ENCODE data around the gene ANKLE2.

Gene ANKLE2

DNA sequence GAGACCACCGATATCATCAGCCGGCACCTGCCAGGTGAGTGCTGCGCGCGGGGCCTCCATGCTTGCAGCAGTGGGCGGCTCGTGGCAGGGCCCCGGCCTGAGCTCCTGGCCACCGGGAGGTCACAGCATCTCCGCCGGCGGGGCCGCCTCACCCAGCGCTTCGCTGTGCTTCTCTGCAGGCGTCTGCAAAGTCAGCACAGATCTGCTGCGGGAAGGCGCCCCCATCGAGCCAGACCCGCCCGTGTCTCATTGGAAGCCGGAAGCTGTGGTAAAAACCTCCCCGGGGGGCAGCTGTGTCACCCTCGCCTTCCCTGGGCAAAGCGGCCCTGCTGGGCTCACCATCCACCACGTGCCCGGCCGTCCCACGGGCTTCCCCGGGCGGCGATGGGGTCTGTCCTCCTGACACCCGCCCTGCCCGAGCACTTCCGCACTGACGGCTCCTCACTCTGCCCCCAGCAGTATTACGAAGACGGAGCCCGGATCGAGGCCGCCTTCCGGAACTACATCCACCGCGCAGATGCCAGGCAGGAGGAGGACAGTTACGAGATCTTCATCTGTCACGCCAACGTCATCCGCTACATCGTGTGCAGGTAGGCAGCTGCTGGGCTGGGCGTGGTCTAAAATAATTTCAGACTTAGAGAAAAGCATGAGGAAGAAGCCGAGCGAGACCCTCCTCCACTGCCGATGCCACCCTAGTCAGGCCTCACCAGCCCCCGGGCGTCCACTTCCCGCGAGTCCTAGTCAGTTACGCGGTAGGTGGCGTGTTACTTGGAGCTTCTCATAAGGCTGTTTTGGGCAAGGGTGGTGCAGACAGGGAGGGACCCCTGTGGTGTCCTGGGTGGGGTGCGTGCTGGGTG, 43.9 kb downstream of the ANKLE2 start:
- Histone ChIP-seq H3K27ac (ENCODE audit: low read depth, low read length) (no peak overlapping the region), H3K9me3 (ENCODE audit: control insufficient read depth, insufficient read depth, low read length) (no peaks in the 10 kb centered on the region)

DNA sequence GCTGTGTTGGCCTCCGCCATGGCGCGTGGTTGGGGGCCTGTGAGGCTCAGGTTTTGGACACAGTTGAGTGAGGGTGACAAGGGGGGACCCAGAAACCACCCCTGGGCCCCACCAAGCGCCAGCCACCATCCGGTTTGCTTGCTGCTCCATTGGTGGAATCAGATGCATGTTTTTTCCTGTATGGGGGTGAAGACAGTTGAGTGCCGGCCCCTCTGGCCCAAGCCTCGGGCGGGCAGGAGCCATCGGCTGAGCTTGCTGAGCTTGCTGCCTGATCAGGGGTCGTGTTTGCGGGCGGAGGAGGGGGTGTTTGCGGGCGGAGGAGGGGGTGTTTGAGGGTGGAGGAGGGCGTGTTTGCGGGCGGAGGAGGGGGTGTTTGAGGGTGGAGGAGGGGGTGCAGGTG, 44.6 kb downstream of the ANKLE2 start:
- Histone ChIP-seq H3K27me3 (ENCODE audit: control insufficient read depth, insufficient read depth, low read length) (no peaks in the 10 kb centered on the region), H3K4me3 (ENCODE audit: low read depth, low read length) (no peak overlapping the region), H3K4me1 (ENCODE audit: control insufficient read depth, insufficient read depth, low read length) (no peaks in the 10 kb centered on the region), H3K27ac (ENCODE audit: low read depth, low read length) (no peak overlapping the region), H3K36me3 (ENCODE audit: control insufficient read depth, insufficient read depth, low read length) (peaks cover 72% of the 10 kb centered on the region), H3K9ac (ENCODE audit: low read depth, low read length) (no peak overlapping the region), H3K9me3 (ENCODE audit: control insufficient read depth, insufficient read depth, low read length) (no peaks in the 10 kb centered on the region)

More for the DNA sequence above, 43.9 kb downstream of the ANKLE2 start:
- Histone ChIP-seq H3K4me3 (ENCODE audit: low read depth, low read length) (no peak overlapping the region), H3K9ac (ENCODE audit: low read depth, low read length) (no peak overlapping the region), H3K36me3 (ENCODE audit: control insufficient read depth, insufficient read depth, low read length) (peaks cover 77% of the 10 kb centered on the region), H3K4me1 (ENCODE audit: control insufficient read depth, insufficient read depth, low read length) (no peaks in the 10 kb centered on the region), H3K27me3 (ENCODE audit: control insufficient read depth, insufficient read depth, low read length) (no peaks in the 10 kb centered on the region)

DNA sequence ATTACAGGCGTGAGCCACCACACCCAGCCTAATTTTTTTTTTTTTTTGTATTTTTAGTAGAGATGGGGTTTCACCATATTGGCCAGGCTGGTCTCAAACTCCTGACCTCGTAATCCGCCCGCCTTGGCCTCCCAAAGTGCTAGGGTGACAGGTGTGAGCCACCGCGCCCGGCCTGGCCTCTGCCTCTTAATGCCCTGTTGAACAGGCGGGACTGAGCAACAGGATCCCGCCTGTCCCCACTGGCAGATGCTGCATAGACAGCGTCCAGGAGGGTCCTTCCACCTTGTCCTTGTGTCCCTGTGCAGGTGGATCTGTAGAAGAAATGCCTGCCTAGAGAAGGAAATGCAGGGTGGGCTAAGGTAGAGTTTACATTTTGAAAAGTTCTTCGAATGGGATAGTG, 45.3 kb downstream of the ANKLE2 start:
- Histone ChIP-seq H3K9ac (ENCODE audit: low read depth, low read length) (no peak overlapping the region), H3K36me3 (ENCODE audit: control insufficient read depth, insufficient read depth, low read length) (peaks cover 65% of the 10 kb centered on the region), H3K9me3 (ENCODE audit: control insufficient read depth, insufficient read depth, low read length) (no peaks in the 10 kb centered on the region), H3K4me1 (ENCODE audit: control insufficient read depth, insufficient read depth, low read length) (no peaks in the 10 kb centered on the region), H3K27me3 (ENCODE audit: control insufficient read depth, insufficient read depth, low read length) (no peaks in the 10 kb centered on the region), H3K27ac (ENCODE audit: low read depth, low read length) (no peak overlapping the region), H3K4me3 (ENCODE audit: low read depth, low read length) (no peak overlapping the region)

- Histone ChIP-seq H3K36me3 (ENCODE audit: control insufficient read depth, insufficient read depth, low read length) (peaks cover 60% of the 10 kb centered on the region), H3K4me3 (ENCODE audit: low read depth, low read length) (no peak overlapping the region), H3K4me1 (ENCODE audit: control insufficient read depth, insufficient read depth, low read length) (no peaks in the 10 kb centered on the region), H3K9me3 (ENCODE audit: control insufficient read depth, insufficient read depth, low read length) (no peaks in the 10 kb centered on the region), H3K27ac (ENCODE audit: low read depth, low read length) (no peak overlapping the region), H3K9ac (ENCODE audit: low read depth, low read length) (no peak overlapping the region), H3K27me3 (ENCODE audit: control insufficient read depth, insufficient read depth, low read length) (no peaks in the 10 kb centered on the region)
These were observed 45.8 kb downstream of the ANKLE2 start for GRCh38 chr12:132715874-132716273.

- no peak overlapping the region for H3K9ac ChIP-seq (ENCODE audit: low read depth, low read length)
- H3K36me3 ChIP-seq (ENCODE audit: control insufficient read depth, insufficient read depth, low read length): peaks cover 38% of the 10 kb centered on the region
These were observed 48.5 kb downstream of the ANKLE2 start for GRCh38 chr12:132713123-132713522.

DNA sequence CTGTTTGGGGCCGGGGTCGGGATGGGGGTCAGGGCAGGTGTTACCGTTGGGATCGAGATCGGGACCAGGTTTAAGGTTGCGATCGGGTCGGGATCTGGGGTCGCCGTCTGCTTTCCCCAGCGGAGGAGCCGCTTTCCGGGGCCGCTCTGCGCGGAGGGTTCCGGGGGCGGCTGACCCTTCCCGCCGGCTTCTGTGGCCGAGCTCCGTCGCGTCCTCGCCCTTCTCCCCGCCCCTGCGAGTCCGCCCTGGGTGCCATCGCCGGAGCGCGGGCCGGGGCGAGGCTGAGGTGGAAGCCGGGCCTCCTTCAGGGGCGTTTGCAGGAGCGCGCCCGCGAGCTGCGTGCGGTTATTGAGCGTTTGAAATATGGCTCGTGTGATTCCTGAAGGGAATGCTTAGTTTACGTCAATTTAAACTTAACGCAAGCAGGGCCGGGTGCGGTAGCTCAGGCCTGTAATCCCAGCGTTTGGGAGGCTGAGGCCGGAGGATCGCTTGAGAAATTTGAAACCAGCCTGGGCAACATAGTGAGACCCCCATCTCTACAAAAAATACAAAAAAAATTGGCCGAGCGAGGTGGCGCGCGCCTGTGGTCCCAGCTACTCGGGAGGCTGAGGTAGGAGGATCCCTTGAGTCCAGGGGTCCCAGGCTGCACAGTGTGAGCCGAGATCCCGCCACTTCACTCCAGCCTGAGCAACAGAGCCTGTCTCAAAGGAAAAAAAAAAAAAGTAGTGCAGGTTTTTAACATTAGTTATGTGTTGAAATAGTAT, 50.4 kb downstream of the ANKLE2 start:
- Histone ChIP-seq H3K9ac (ENCODE audit: low read depth, low read length) (peak overlapping the region; percentile 76; the same call in 1 of the 2 replicates), H3K4me3 (ENCODE audit: low read depth, low read length) (peak overlapping the region; percentile 91), H3K36me3 (ENCODE audit: control insufficient read depth, insufficient read depth, low read length) (peaks cover 20% of the 10 kb centered on the region), H3K27ac (ENCODE audit: low read depth, low read length) (peak overlapping the region; percentile 88), H3K4me1 (ENCODE audit: control insufficient read depth, insufficient read depth, low read length) (no peaks in the 10 kb centered on the region), H3K9me3 (ENCODE audit: control insufficient read depth, insufficient read depth, low read length) (no peaks in the 10 kb centered on the region), H3K27me3 (ENCODE audit: control insufficient read depth, insufficient read depth, low read length) (no peaks in the 10 kb centered on the region)

More at GRCh38 chr12:132713123-132713522, 48.5 kb downstream of the ANKLE2 start:
- no peaks in the 10 kb centered on the region for H3K4me1 ChIP-seq (ENCODE audit: control insufficient read depth, insufficient read depth, low read length)
- no peak overlapping the region for H3K27ac ChIP-seq (ENCODE audit: low read depth, low read length)
- H3K27me3 ChIP-seq (ENCODE audit: control insufficient read depth, insufficient read depth, low read length): no peaks in the 10 kb centered on the region
- H3K4me3 ChIP-seq (ENCODE audit: low read depth, low read length): no peak overlapping the region
- H3K9me3 ChIP-seq (ENCODE audit: control insufficient read depth, insufficient read depth, low read length): no peaks in the 10 kb centered on the region

GRCh38 chr12:132710405-132711079, 51.1 kb downstream of the ANKLE2 start, which contains the start of gene PGAM5:
TSS of gene PGAM5 (plus strand) at chr12:132710842. CDS start at chr12:132710877, 35 bp downstream.
- no peaks in the 10 kb centered on the region for H3K4me1 ChIP-seq (ENCODE audit: control insufficient read depth, insufficient read depth, low read length)
- no peaks in the 10 kb centered on the region for H3K9me3 ChIP-seq (ENCODE audit: control insufficient read depth, insufficient read depth, low read length)
- peak within 1 kb of the TSS; percentile 91 for H3K4me3 ChIP-seq (ENCODE audit: low read depth, low read length)
- H3K36me3 ChIP-seq (ENCODE audit: control insufficient read depth, insufficient read depth, low read length): peaks cover 15% of the 10 kb centered on the region
- H3K9ac ChIP-seq (ENCODE audit: low read depth, low read length): peak within 1 kb of the TSS; percentile 76
- H3K27me3 ChIP-seq (ENCODE audit: control insufficient read depth, insufficient read depth, low read length): no peaks in the 10 kb centered on the region
- H3K27ac ChIP-seq (ENCODE audit: low read depth, low read length): peak within 1 kb of the TSS; percentile 88

- Histone ChIP-seq H3K4me1 (ENCODE audit: control insufficient read depth, insufficient read depth, low read length) (no peaks in the 10 kb centered on the region), H3K27ac (ENCODE audit: low read depth, low read length) (peak overlapping the region; percentile 88), H3K27me3 (ENCODE audit: control insufficient read depth, insufficient read depth, low read length) (no peaks in the 10 kb centered on the region), H3K36me3 (ENCODE audit: control insufficient read depth, insufficient read depth, low read length) (peaks cover 13% of the 10 kb centered on the region), H3K9me3 (ENCODE audit: control insufficient read depth, insufficient read depth, low read length) (no peaks in the 10 kb centered on the region), H3K9ac (ENCODE audit: low read depth, low read length) (peak overlapping the region; percentile 76), H3K4me3 (ENCODE audit: low read depth, low read length) (peak overlapping the region; percentile 91)
These were observed 51.6 kb downstream of the ANKLE2 start for GRCh38 chr12:132710043-132710404.

DNA sequence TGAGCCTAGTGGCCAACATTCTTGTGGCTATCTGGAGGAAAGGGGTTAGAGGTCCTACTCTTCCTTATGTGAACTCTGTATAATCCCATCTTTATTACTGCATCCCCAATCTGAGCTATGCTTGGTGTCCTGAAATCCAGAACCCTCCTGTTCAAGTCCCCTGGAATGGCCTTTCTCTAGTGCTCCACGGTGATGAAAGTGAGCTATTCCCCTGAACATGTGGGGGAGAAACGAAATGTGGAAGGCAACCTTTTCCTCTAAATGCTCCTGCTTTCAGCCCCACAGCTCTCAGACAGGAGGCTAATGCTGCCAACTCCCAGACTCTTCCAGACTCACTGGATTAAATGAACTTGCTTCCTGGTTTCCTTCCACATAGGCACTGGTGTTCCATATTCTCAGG, 53.5 kb downstream of the ANKLE2 start:
- Histone ChIP-seq H3K36me3 (ENCODE audit: control insufficient read depth, insufficient read depth, low read length) (peaks cover 12% of the 10 kb centered on the region; the same call in 1 of the 2 replicates), H3K9ac (ENCODE audit: low read depth, low read length) (no peak overlapping the region), H3K9me3 (ENCODE audit: control insufficient read depth, insufficient read depth, low read length) (no peaks in the 10 kb centered on the region), H3K27ac (ENCODE audit: low read depth, low read length) (no peak overlapping the region), H3K4me3 (ENCODE audit: low read depth, low read length) (no peak overlapping the region), H3K4me1 (ENCODE audit: control insufficient read depth, insufficient read depth, low read length) (no peaks in the 10 kb centered on the region), H3K27me3 (ENCODE audit: control insufficient read depth, insufficient read depth, low read length) (no peaks in the 10 kb centered on the region)

GRCh38 chr12:132707241-132707640, 54.4 kb downstream of the ANKLE2 start:
- Histone ChIP-seq H3K9me3 (ENCODE audit: control insufficient read depth, insufficient read depth, low read length) (no peaks in the 10 kb centered on the region), H3K4me1 (ENCODE audit: control insufficient read depth, insufficient read depth, low read length) (no peaks in the 10 kb centered on the region), H3K36me3 (ENCODE audit: control insufficient read depth, insufficient read depth, low read length) (peaks cover 12% of the 10 kb centered on the region; the same call in 1 of the 2 replicates), H3K4me3 (ENCODE audit: low read depth, low read length) (no peak overlapping the region), H3K27me3 (ENCODE audit: control insufficient read depth, insufficient read depth, low read length) (no peaks in the 10 kb centered on the region), H3K27ac (ENCODE audit: low read depth, low read length) (no peak overlapping the region), H3K9ac (ENCODE audit: low read depth, low read length) (no peak overlapping the region)

All from HUES48 (cell line).